ENCODE measurements around the gene NDUFB4. TPM values are rescaled to one million over a fixed set of nuclear protein-coding genes. Genes with fewer than 3 reads are reported as not detected.
"Not testable (repeated sequence)": the region's sequence is repeated elsewhere in the genome, so short reads cannot be mapped to it uniquely, and the experiment has no call there.

NDUFB4 gene
- total RNA-seq, 1 donor from 2014 or later = 60.2 TPM

- no peak for DNase-seq
Observed at GRCh38 chr3:120569222-120570057, 26.7 kb upstream of the NDUFB4 start.

- DNase-seq = no peak
Observed at GRCh38 chr3:120572027-120572426, 24.1 kb upstream of the NDUFB4 start.

GRCh38 chr3:120587332-120587975 is 8.7 kb upstream of the NDUFB4 start:
- DNase-seq = no peak

- no peak for DNase-seq
Observed at GRCh38 chr3:120595788-120596115, 384 bp upstream of the NDUFB4 start.

GRCh38 chr3:120596853-120597223 is 702 bp downstream of the NDUFB4 start:
- DNase-seq = no peak

GRCh38 chr3:120597445-120598049 is 1.4 kb downstream of the NDUFB4 start:
- DNase-seq = no peak

GRCh38 chr3:120599211-120599610 is 3.1 kb downstream of the NDUFB4 start:
- DNase-seq = no peak

GRCh38 chr3:120601554-120601953 is 5.4 kb downstream of the NDUFB4 start:
- no peak for DNase-seq

GRCh38 chr3:120602682-120603081 is 6.5 kb downstream of the NDUFB4 start:
- no peak for DNase-seq

GRCh38 chr3:120604382-120604781 is 8.2 kb downstream of the NDUFB4 start:
- no peak for DNase-seq

- DNase-seq = no peak
Observed at GRCh38 chr3:120604784-120605183, 8.6 kb downstream of the NDUFB4 start.

GRCh38 chr3:120608506-120608905 is 12.4 kb downstream of the NDUFB4 start:
- no peak for DNase-seq

GRCh38 chr3:120614765-120615164 is 18.6 kb downstream of the NDUFB4 start:
- no peak for DNase-seq

- DNase-seq = no peak
Observed at GRCh38 chr3:120615847-120616609, 19.9 kb downstream of the NDUFB4 start.

- not testable (repeated sequence) for DNase-seq
Observed at GRCh38 chr3:120616745-120617144, 20.6 kb downstream of the NDUFB4 start.

- DNase-seq = no peak
Observed at GRCh38 chr3:120622457-120622856, 26.3 kb downstream of the NDUFB4 start.

- no peak for DNase-seq
Observed at GRCh38 chr3:120622870-120623726, 27.0 kb downstream of the NDUFB4 start.

- DNase-seq = no peak
Observed at GRCh38 chr3:120623727-120624093, 27.6 kb downstream of the NDUFB4 start.

- no peak for DNase-seq
Observed at GRCh38 chr3:120625159-120625586, 29.0 kb downstream of the NDUFB4 start.

- DNase-seq = no peak
Observed at GRCh38 chr3:120634539-120634938, 38.4 kb downstream of the NDUFB4 start.

GRCh38 chr3:120636795-120637401 is 40.8 kb downstream of the NDUFB4 start:
- DNase-seq = no peak

Data from tongue (tissue), 2 donors.